IMR-90 (cell line): ENCODE measurements around the gene KCNN4. TPM values are rescaled to one million over a fixed set of nuclear protein-coding genes. Genes with fewer than 3 reads are reported as not detected.

Experiments
- ATAC-seq: fragments of 200-7000 bp; cut with Tn5 transposase; 2 replicates; pipeline ENCODE4 v1.9.1; 2020; ENCODE audit warnings: low read depth, mild to moderate bottlenecking, moderate library complexity
- BruUV-seq: library from RNA; stranded (reverse); fragments of 400-500 nt; replicated peaks from 2 replicates; lab custom pipeline; 2021; lab: Mats Ljungman, UMichigan
- CTCF ChIA-PET: fragments of 300-600 bp; formaldehyde crosslinking; extraction: SDS; loops from one replicate; lab custom pipeline; 2021; ENCODE audit warnings: antibody characterized with exemption; lab: Yijun Ruan, JAX
- POLR2A ChIA-PET: fragments of 300-600 bp; sonication (Branson Sonifier 250); formaldehyde crosslinking; loops from one replicate; lab custom pipeline; 2022; ENCODE audit warnings: antibody characterized with exemption; ENCODE audit not compliant: unreplicated experiment; lab: Charles Lee
- DNase-seq: peaks from one replicate; pipeline ENCODE4 v3.0.0; 2013
- H2AFZ ChIP-seq: replicated peaks from 2 replicates; pipeline ENCODE3; 2013; ENCODE audit warnings: low read length, mild to moderate bottlenecking; ENCODE audit not compliant: poor library complexity
- H2AK5ac ChIP-seq: 2 replicates; pipeline ENCODE4 v1.6.1; 2013; ENCODE audit warnings: low read depth, low read length, inconsistent platforms
- H2AK9ac ChIP-seq: replicated peaks from 2 replicates; pipeline ENCODE3; 2013; ENCODE audit warnings: mild to moderate bottlenecking, low read depth, low read length, moderate library complexity; ENCODE audit not compliant: poor library complexity
- H2BK120ac ChIP-seq: 2 replicates; pipeline ENCODE4 v1.6.1; 2013; ENCODE audit warnings: low read depth, low read length, inconsistent platforms
- H2BK15ac ChIP-seq: 3 replicates; pipeline ENCODE4 v1.6.1; 2013; ENCODE audit warnings: low read depth, low read length, inconsistent platforms
- H2BK20ac ChIP-seq: 2 replicates; pipeline ENCODE4 v1.6.1; 2013; ENCODE audit warnings: low read depth, mild to moderate bottlenecking, inconsistent platforms, low read length, moderate library complexity
- H2BK5ac ChIP-seq: 2 replicates; pipeline ENCODE4 v1.6.1; 2013; ENCODE audit warnings: mild to moderate bottlenecking, low read depth, low read length, inconsistent platforms; ENCODE audit not compliant: poor library complexity, severe bottlenecking
- H3K14ac ChIP-seq: replicated peaks from 2 replicates; pipeline ENCODE4 v1.6.1; 2013; ENCODE audit warnings: low read depth, low read length, inconsistent platforms
- H3K18ac ChIP-seq: 2 replicates; pipeline ENCODE4 v1.6.1; 2013; ENCODE audit warnings: low read depth, low read length, control low read depth
- H3K23ac ChIP-seq: 2 replicates; pipeline ENCODE4 v1.6.1; 2013; ENCODE audit warnings: low read depth, low read length, inconsistent platforms
- H3K27ac ChIP-seq: 2 replicates; pipeline ENCODE4 v1.5.1; 2013; ENCODE audit warnings: mild to moderate bottlenecking, control low read depth, low read length; ENCODE audit not compliant: insufficient read depth
- H3K27me3 ChIP-seq: 2 replicates; pipeline ENCODE4 v1.6.1; 2013; ENCODE audit warnings: low read length; ENCODE audit not compliant: control insufficient read depth, insufficient read depth
- H3K36me3 ChIP-seq: 2 replicates; pipeline ENCODE4 v1.6.1; 2013; ENCODE audit warnings: low read length, mixed read lengths; ENCODE audit not compliant: control insufficient read depth, insufficient read depth
- H3K4ac ChIP-seq: 2 replicates; pipeline ENCODE4 v1.6.1; 2013; ENCODE audit warnings: low read depth, low read length, inconsistent platforms
- H3K4me1 ChIP-seq: 2 replicates; pipeline ENCODE4 v1.6.1; 2013; ENCODE audit warnings: low read length, mixed read lengths; ENCODE audit not compliant: control insufficient read depth, insufficient read depth
- H3K4me2 ChIP-seq: 2 replicates; pipeline ENCODE4 v1.6.1; 2013; ENCODE audit warnings: low read depth, mild to moderate bottlenecking, control low read depth, low read length, moderate library complexity
- H3K4me3 ChIP-seq: 2 replicates; pipeline ENCODE4 v1.5.1; 2013; ENCODE audit warnings: low read depth, mild to moderate bottlenecking, control low read depth, low read length, moderate library complexity; ENCODE audit not compliant: insufficient read depth
- H3K56ac ChIP-seq: 2 replicates; pipeline ENCODE4 v1.6.1; 2013; ENCODE audit warnings: low read length, inconsistent platforms; ENCODE audit not compliant: insufficient read depth; ENCODE audit errors: extremely low read depth
- H3K79me1 ChIP-seq, 2 experiments: 2 replicates each; pipeline ENCODE4 v1.6.1; 2013; ENCODE audit warnings: low read length in 2 of 2, inconsistent platforms in 1 of 2, low read depth in 1 of 2
- H3K9ac ChIP-seq: 2 replicates; pipeline ENCODE4 v1.6.1; 2013; ENCODE audit warnings: low read depth, low read length, control low read depth
- H3K9me1 ChIP-seq: 2 replicates; pipeline ENCODE4 v1.6.1; 2013; ENCODE audit warnings: low read length, inconsistent platforms; ENCODE audit not compliant: insufficient read depth
- H3K9me3 ChIP-seq: 2 replicates; pipeline ENCODE4 v1.6.1; 2013; ENCODE audit warnings: low read length; ENCODE audit not compliant: control insufficient read depth, insufficient read depth
- H4K20me1 ChIP-seq: 2 replicates; pipeline ENCODE4 v1.6.1; 2013; ENCODE audit warnings: low read length, inconsistent platforms; ENCODE audit not compliant: insufficient read depth
- H4K5ac ChIP-seq: 2 replicates; pipeline ENCODE4 v1.6.1; 2013; ENCODE audit warnings: mild to moderate bottlenecking, low read depth, low read length, control low read depth
- H4K8ac ChIP-seq, 2 experiments: 2 replicates each; pipeline ENCODE4 v1.6.1; 2013; ENCODE audit warnings: low read depth in 2 of 2, low read length in 2 of 2, control low read depth in 1 of 2, inconsistent platforms in 1 of 2
- H4K91ac ChIP-seq: 2 replicates; pipeline ENCODE4 v1.6.1; 2013; ENCODE audit warnings: low read depth, low read length, inconsistent platforms; ENCODE audit not compliant: insufficient read depth
- BHLHE40 ChIP-seq: fragments of 150-350 bp; IDR thresholded peaks from 2 replicates; pipeline ENCODE4 v1.6.1; 2016; ENCODE audit warnings: mild to moderate bottlenecking, low read depth, low read length
- CEBPB ChIP-seq: IDR thresholded peaks from 2 replicates; pipeline ENCODE4 v1.6.1; 2012; ENCODE audit warnings: low read depth, low read length, improper control_type of control experiment
- CHD1 ChIP-seq: IDR thresholded peaks from 2 replicates; pipeline ENCODE4 v1.6.1; 2012; ENCODE audit warnings: low read depth, low read length, improper control_type of control experiment
- ELK1 ChIP-seq: fragments of 150-350 bp; IDR thresholded peaks from 2 replicates; pipeline ENCODE4 v1.6.1; 2016; ENCODE audit warnings: low read depth, mild to moderate bottlenecking, low read length, moderate library complexity, borderline replicate concordance
- FOS ChIP-seq: fragments of 150-350 bp; IDR thresholded peaks from 2 replicates; pipeline ENCODE4 v1.6.1; 2016; ENCODE audit warnings: low read depth, low read length
- MAZ ChIP-seq: IDR thresholded peaks from 2 replicates; pipeline ENCODE4 v1.6.1; 2012; ENCODE audit warnings: low read depth, mild to moderate bottlenecking, low read length, improper control_type of control experiment, moderate library complexity, borderline replicate concordance
- MXI1 ChIP-seq: IDR thresholded peaks from 2 replicates; pipeline ENCODE4 v1.6.1; 2012; ENCODE audit warnings: low read depth, mild to moderate bottlenecking, low read length, moderate library complexity, borderline replicate concordance
- NFE2L2 ChIP-seq: fragments of 150-350 bp; IDR thresholded peaks from 2 replicates; pipeline ENCODE4 v1.6.1; 2016; ENCODE audit warnings: low read depth, mild to moderate bottlenecking, low read length
- POLR2A ChIP-seq: IDR thresholded peaks from 2 replicates; pipeline ENCODE4 v1.6.1; 2012; ENCODE audit warnings: mild to moderate bottlenecking, low read depth, low read length
- RAD21 ChIP-seq: IDR thresholded peaks from 2 replicates; pipeline ENCODE4 v1.6.1; 2012; ENCODE audit warnings: low read length, improper control_type of control experiment
- RCOR1 ChIP-seq: IDR thresholded peaks from 2 replicates; pipeline ENCODE4 v1.6.1; 2012; ENCODE audit warnings: mild to moderate bottlenecking, low read length, improper control_type of control experiment; ENCODE audit not compliant: insufficient replicate concordance
- RFX5 ChIP-seq: IDR thresholded peaks from 2 replicates; pipeline ENCODE4 v1.8.0; 2012; ENCODE audit warnings: low read depth, mild to moderate bottlenecking, low read length, moderate library complexity
- SMC3 ChIP-seq: fragments of 150-350 bp; IDR thresholded peaks from 2 replicates; pipeline ENCODE4 v1.6.1; 2016; ENCODE audit warnings: low read depth, mild to moderate bottlenecking, antibody characterized with exemption, low read length, moderate library complexity
- USF2 ChIP-seq: fragments of 150-350 bp; IDR thresholded peaks from 2 replicates; pipeline ENCODE4 v1.6.1; 2017; ENCODE audit warnings: mild to moderate bottlenecking, antibody characterized with exemption, low read length, low read depth
- WGBS, 2 experiments: methylation state at CpG; one replicate each; pipeline versions ENCODE4 v1.1.5 to v1.1.7; 2013; ENCODE audit warnings: missing lambda C conversion rate in 2 of 2; ENCODE audit not compliant: insufficient read length in 1 of 2; ENCODE audit errors: extremely low coverage in 2 of 2; 5-methylcytosine and 5-hydroxymethylcytosine counted together
- dilution Hi-C: fragments of 300-500 bp; cut with HindIII; formaldehyde crosslinking; loops from one replicate; pipeline ENCODE4 v1.14.3; 2018; ENCODE audit warnings: low sequenced_read_pairs; ENCODE audit not compliant: unreplicated experiment
- in situ Hi-C: fragments of 300-500 bp; cut with MboI; formaldehyde crosslinking; loops from 3 replicates; pipeline ENCODE4 v1.14.3; 2019; ENCODE audit warnings: low sequenced_read_pairs, inconsistent platforms, mixed read lengths
- intact Hi-C: fragments of 100-400 bp; cut with micrococcal nuclease; formaldehyde crosslinking; loops from 2 replicates; pipeline ENCODE4 v1.10.0; 2022
- polyA plus RNA-seq, 3 experiments: library from polyadenylated mRNA; depleted of rRNA; stranded (reverse); fragments of >200 nt; gene quantifications; 2 replicates each; pipeline ENCODE4 v1.2.3, GENCODE V29; 2012; ENCODE audit warnings: low replicate concordance in 1 of 3
- total RNA-seq: library from RNA; depleted of rRNA; stranded (reverse); fragments of >200 nt; gene quantifications from 2 replicates; pipeline ENCODE4 v1.2.3, GENCODE V29; 2012

Gene KCNN4
- total and polyA plus RNA-seq, 2 of the 4 experiments (the other 2 are of a cell fraction): 0.54 to 0.99 TPM

GRCh38 chr19:43777163-43777695 lies 3.5 kb downstream of the KCNN4 start:
- Histone ChIP-seq H3K4me1 (peaks cover 7% of the 10 kb centered on the region), H3K79me1 (no peaks in the 10 kb centered on the region), H3K14ac (no peak overlapping the region), H2AK5ac (no peak overlapping the region), H2AK9ac (no peak overlapping the region), H2BK5ac (no peak overlapping the region), H2BK20ac (no peak overlapping the region), H2AFZ (peak overlapping the region; percentile 76), H3K4me3 (no peak overlapping the region), H3K23ac (no peak overlapping the region), H4K5ac (no peak overlapping the region), H3K56ac (no peak overlapping the region), H4K20me1 (no peaks in the 10 kb centered on the region), H3K9me1 (peaks cover 7% of the 10 kb centered on the region), H3K27ac (no peak overlapping the region), H4K8ac (no peak overlapping the region; a peak in 1 of 4 replicates), H2BK120ac (no peak overlapping the region), H2BK15ac (no peak overlapping the region), H3K27me3 (peaks cover 11% of the 10 kb centered on the region), H3K18ac (no peak overlapping the region), H3K36me3 (no peaks in the 10 kb centered on the region), H3K4me2 (no peak overlapping the region), H3K9ac (no peak overlapping the region), H3K4ac (no peak overlapping the region), H3K9me3 (no peaks in the 10 kb centered on the region), H4K91ac (no peak overlapping the region)
- in situ Hi-C loops (no loop called here), intact Hi-C loops (no loop called here), dilution Hi-C loops (no loop called here)
- POLR2A ChIA-PET: no interaction called here
- CTCF ChIA-PET: no interaction called here
- DNase-seq (peak; percentile 36), ATAC-seq (no peak)
- 0% methylated on average over 2 of the region's 4 CpGs; no CpG with 5 or more reads in 1 of the 2 experiments for WGBS, 2 experiments
- TF ChIP-seq CHD1: no peak
- TF ChIP-seq BHLHE40: no peak
- no peak for TF ChIP-seq USF2
- no peak for TF ChIP-seq RAD21
- no peak for TF ChIP-seq POLR2A
- TF ChIP-seq NFE2L2: no peak
- no peak for TF ChIP-seq SMC3
- no peak for TF ChIP-seq RCOR1
- no peak for TF ChIP-seq ELK1
- TF ChIP-seq MXI1: no peak
- no peak for TF ChIP-seq RFX5
- no peak for TF ChIP-seq FOS
- TF ChIP-seq CEBPB: no peak
- TF ChIP-seq MAZ: no peak
- no TSS peak for BruUV-seq
